ENCODE measurements around the gene FKBP1A.

The FKBP1A gene

DNA sequence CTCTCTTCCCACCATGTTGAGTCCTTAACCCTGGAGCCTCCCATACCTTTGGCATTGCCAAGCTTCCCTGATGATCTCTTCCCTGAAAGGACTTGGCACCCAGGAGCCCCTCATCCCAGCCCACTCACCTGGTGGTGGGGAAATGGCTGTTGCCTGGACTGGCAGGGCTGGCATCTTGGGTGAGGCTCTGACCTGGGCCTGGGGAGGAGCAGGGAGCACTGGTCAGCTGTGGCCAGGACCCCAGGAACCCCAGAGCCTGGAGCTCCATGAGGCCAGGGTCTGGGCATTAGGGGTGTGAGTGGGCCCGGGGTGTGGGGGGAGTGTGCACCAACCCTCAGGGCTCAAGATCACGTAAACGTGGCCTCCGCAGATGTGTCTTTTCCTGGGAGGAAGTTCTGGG lies 73.4 kb downstream of the FKBP1A start:
- no peak for ATAC-seq (ENCODE audit: insufficient read depth, low read depth)
- TF ChIP-seq, protein P1, sequence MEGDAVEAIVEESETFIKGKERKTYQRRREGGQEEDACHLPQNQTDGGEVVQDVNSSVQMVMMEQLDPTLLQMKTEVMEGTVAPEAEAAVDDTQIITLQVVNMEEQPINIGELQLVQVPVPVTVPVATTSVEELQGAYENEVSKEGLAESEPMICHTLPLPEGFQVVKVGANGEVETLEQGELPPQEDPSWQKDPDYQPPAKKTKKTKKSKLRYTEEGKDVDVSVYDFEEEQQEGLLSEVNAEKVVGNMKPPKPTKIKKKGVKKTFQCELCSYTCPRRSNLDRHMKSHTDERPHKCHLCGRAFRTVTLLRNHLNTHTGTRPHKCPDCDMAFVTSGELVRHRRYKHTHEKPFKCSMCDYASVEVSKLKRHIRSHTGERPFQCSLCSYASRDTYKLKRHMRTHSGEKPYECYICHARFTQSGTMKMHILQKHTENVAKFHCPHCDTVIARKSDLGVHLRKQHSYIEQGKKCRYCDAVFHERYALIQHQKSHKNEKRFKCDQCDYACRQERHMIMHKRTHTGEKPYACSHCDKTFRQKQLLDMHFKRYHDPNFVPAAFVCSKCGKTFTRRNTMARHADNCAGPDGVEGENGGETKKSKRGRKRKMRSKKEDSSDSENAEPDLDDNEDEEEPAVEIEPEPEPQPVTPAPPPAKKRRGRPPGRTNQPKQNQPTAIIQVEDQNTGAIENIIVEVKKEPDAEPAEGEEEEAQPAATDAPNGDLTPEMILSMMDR (IDR thresholded peaks at IDR 0.05; ENCODE audit: borderline replicate concordance, extremely low read depth, low read length, poor library complexity, severe bottlenecking) = no peak
- no peak for TF ChIP-seq EZH2 (IDR thresholded peaks at IDR 0.05; ENCODE audit: borderline replicate concordance, low read depth, low read length, severe bottlenecking)
- no peaks in the 10 kb centered on the region for H3K36me3 ChIP-seq (ENCODE audit: insufficient read depth, low read length)

GRCh38 chr20:1319051-1319450 lies 73.8 kb downstream of the FKBP1A start:
- no peaks in the 10 kb centered on the region for H3K27me3 ChIP-seq (ENCODE audit: insufficient read depth, low read length, poor library complexity)
- no peaks in the 10 kb centered on the region for H3K36me3 ChIP-seq (ENCODE audit: insufficient read depth, low read length)
- H3K79me2 ChIP-seq (ENCODE audit: insufficient read depth, low read length) = no peaks in the 10 kb centered on the region
- no peak overlapping the region for H3K4me2 ChIP-seq (ENCODE audit: insufficient read depth, low read length)
- TF ChIP-seq EZH2 (IDR thresholded peaks at IDR 0.05; ENCODE audit: borderline replicate concordance, low read depth, low read length, severe bottlenecking) = no peak
- TF ChIP-seq, protein P1 (IDR thresholded peaks at IDR 0.05; ENCODE audit: borderline replicate concordance, extremely low read depth, low read length, poor library complexity, severe bottlenecking) = no peak
- DNase-seq (no peak), ATAC-seq (ENCODE audit: insufficient read depth, low read depth) (no peak)
- H4K20me1 ChIP-seq (ENCODE audit: insufficient read depth, low read length) = no peaks in the 10 kb centered on the region
- H2AFZ ChIP-seq (ENCODE audit: low read depth, low read length) = no peak overlapping the region
- H3K4me3 ChIP-seq (ENCODE audit: low read depth in 1 of 2, low read length in 2 of 2) = no peak overlapping the region
- no peak overlapping the region for H3K27ac ChIP-seq (ENCODE audit: low read length)
- no peaks in the 10 kb centered on the region for H3K9me3 ChIP-seq (ENCODE audit: insufficient read depth, low read length, severe bottlenecking)
- H3K9ac ChIP-seq (ENCODE audit: low read depth, low read length) = no peak overlapping the region
- no peaks in the 10 kb centered on the region for H3K4me1 ChIP-seq (ENCODE audit: insufficient read depth, low read length)

More for the DNA sequence above, 73.4 kb downstream of the FKBP1A start:
- Histone ChIP-seq H3K4me2 (ENCODE audit: insufficient read depth, low read length) (no peak overlapping the region), H3K4me3 (ENCODE audit: low read depth in 1 of 2, low read length in 2 of 2) (no peak overlapping the region), H4K20me1 (ENCODE audit: insufficient read depth, low read length) (no peaks in the 10 kb centered on the region), H3K27me3 (ENCODE audit: insufficient read depth, low read length, poor library complexity) (no peaks in the 10 kb centered on the region), H3K27ac (ENCODE audit: low read length) (no peak overlapping the region), H2AFZ (ENCODE audit: low read depth, low read length) (no peak overlapping the region), H3K9me3 (ENCODE audit: insufficient read depth, low read length, severe bottlenecking) (no peaks in the 10 kb centered on the region), H3K79me2 (ENCODE audit: insufficient read depth, low read length) (no peaks in the 10 kb centered on the region), H3K9ac (ENCODE audit: low read depth, low read length) (no peak overlapping the region), H3K4me1 (ENCODE audit: insufficient read depth, low read length) (peaks cover 2% of the 10 kb centered on the region)
- no peak for DNase-seq

Data from DND-41 (cell line).